GM21528 (cell line): ENCODE results near the gene EXOSC10.
"Not testable (repeated sequence)": the region's sequence is repeated elsewhere in the genome, so short reads cannot be mapped to it uniquely, and the experiment has no call there.

Source experiments
- ATAC-seq: cut with Tn5 transposase; IDR thresholded peaks from one replicate; pipeline ENCODE4 v1.9.1; 2021; ENCODE audit warnings: mild to moderate bottlenecking, moderate library complexity; ENCODE audit not compliant: unreplicated experiment, low FRiP score

EXOSC10 gene

DNA sequence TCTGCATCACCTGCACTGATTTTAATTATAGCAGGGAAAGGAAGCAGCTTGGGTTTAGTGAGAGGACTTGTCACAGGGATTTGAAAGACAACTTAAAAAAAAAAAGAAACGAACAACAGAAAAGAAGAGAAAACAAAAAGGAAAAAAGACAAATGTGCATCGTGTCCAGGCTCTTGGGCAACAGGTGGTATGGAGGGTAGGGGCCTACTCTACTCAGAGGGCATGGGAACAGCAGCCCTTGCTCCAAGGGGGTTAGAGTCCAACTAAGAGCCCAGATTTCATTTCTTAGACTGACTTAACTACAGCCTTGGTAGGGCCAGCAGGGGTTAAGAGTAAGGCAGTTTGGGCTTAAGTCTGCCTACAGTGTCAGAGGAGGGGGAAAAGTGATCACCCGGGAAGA is 15.3 kb upstream of the EXOSC10 start:
- ATAC-seq, result no peak

DNA sequence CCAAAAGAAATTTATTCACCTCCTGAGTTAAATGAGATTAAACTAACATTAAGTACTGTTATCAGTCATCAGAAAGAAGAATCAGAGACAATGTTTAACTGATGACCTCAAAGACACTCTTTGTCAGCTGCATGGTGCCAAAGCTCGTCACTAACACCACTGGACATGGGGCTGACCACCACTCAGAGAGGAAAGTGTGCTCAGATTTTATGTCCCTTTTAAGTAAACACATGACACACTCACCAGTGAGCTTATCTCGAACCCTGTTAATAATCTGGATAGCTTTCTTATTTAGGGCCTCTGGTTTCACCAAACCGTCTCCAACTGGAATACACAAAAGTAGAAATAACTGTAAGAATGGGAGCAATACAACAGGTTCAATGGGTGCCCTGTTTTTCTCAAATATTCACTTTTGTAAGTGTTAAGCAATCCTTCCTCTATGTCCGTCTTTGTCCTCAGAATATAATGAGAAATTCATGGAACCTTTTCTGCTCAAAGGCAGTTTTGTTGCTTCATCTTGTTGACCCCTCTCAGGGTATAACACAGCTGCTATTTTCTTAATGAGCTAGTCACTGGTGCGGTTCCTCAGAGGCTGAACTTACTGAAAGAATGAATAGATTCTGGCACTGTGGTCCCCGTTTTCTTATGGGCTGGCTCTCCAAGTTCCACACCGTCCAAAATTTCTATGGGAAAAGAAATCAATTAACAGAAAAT is 9.5 kb upstream of the EXOSC10 start:
- no peak for ATAC-seq

DNA sequence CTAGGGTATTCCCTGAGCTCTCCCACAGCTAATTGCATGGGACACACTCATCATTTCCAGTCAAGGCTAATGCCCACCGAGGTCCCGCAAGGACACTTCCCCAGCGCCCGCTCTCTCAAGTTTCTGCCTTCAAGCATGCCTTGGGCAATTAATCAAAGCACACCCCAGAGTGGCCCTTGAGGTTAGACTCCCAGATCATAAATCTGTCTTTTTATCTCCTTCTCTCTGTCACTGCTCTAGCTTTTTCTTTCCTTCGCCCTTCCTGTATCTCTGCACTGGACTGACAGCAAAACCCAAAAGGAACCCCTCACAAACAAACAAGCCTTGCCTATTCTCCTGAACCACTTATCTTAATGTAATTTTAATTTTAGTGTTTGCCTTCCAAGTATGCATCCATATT is 7.9 kb upstream of the EXOSC10 start:
- ATAC-seq, result no peak

DNA sequence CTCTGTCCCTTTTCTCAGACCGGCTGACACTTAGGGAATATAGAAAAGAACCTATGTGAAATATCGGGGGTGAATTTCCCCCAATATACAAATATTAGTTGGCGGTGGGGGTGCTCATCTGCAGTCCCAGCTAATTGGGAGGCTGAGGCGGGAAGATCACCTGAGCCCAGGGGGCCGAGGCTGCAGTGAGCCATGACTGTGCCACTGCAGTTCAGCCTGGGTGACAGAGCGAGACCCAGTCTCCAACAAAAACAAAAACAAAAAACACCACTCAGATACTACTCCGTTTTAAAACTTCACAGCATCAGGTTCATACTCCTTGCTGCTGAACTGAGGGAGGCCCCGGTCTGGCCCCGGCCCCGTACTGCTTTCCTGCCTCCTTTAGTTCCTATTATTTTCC is 5.9 kb upstream of the EXOSC10 start:
- ATAC-seq, result no peak

DNA sequence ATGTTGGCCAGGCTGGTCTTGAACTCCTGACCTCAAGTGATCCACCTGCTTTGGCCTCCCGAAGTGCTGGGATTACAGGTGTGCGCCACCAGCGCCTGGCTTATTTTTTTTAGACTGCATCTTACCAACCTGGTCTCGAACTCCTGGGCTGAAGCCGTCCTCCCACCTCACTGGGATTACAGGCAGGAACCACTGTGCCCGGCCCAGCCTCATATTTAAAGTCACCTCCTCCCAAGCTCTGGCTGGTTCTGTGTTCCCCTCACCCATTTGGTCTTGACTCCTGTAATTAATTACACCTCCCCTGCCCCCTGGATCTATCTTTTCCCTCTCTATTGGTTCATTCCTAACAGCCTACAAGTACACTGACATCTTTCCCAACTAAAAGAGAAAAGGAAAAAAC is 1.7 kb upstream of the EXOSC10 start:
- no peak for ATAC-seq

DNA sequence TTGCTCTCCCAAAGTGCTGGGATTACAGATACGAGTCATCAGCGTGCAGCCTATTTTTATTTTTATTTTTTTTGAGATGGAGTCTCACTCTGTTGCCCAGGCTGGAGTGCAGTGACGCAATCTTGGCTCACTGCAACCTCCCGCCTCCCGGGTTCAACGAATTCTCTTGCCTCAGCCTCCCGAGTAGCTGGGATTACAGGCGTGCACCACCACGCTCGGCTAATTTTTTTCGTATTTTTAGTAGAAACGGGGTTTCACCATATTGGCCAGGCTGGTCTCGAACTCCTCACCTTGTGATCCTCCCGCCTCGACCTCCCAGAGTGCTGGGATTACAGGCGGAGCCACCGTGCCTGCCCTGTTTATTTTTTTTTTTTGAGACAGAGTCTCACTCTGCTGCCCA is 1.1 kb upstream of the EXOSC10 start:
- ATAC-seq, result not testable (repeated sequence)

DNA sequence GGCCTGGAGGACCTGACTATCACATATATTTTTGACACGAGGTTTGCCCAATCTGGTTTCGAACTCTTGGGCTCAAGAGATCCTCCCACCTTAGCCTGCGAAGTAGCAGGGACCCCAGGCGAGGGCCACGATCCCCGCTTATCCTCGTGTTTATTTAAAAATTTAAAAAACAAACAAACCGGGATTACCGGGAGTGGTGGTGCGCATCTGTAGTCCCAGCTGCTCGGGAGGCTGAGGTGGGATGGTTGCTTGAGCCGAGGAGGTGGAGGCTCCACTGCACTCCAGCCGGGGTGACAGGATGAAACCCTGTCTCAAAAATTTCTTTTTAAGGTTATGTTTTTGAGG is 452 bp upstream of the EXOSC10 start:
- no peak for ATAC-seq

DNA sequence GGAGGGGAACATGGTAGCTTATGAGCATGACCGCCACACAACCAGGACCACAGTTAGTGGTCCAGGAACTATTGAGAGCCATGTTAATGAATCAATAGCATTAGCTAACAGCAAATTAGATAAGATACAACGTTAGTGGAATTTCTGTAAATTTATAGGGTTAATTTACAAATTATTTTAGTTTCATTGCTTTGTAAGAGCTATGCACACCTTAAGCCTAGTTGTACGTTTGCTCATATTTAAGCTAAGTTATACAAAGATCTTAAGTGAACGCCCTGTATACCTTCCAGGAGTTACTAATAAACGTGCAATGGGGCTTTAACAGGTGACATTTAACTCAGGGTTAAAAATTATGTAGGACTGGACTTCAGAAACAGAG is 749 bp downstream of the EXOSC10 start:
- no peak for ATAC-seq

DNA sequence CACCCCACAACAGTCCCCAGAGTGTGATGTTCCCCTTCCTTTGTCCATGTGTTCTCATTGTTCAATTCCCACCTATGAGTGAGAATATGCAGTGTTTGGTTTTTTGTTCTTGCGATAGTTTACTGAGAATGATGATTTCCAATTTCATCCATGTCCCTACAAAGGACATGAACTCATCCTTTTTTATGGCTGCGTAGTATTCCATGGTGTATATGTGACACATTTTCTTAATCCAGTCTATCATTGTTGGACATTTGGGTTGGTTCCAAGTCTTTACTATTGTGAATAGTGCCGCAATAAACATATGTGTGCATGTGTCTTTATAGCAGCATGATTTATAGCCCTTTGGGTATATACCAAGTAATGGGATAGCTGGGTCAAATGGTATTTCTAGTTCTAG is 15.9 kb downstream of the EXOSC10 start:
- ATAC-seq, result not testable (repeated sequence)

DNA sequence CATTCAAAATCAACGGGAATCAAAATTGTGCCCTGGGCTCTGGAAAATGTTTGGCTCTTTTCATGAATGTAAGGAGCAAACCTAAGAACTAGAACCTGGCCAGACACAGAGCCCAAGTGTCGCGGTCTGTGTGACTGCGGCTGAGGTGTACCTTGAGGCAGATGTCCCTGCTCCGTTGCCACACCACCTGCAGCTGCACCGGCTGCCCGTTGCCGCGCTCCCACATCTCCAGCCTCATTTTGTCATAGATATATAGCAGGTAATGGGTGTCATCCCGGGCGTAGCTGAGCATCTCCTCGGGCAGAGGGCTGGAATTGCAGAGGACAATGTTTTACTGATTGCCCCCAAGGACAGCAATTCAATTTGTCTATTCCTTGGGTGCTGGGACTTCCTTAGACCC is 18.7 kb downstream of the EXOSC10 start:
- no peak for ATAC-seq

DNA sequence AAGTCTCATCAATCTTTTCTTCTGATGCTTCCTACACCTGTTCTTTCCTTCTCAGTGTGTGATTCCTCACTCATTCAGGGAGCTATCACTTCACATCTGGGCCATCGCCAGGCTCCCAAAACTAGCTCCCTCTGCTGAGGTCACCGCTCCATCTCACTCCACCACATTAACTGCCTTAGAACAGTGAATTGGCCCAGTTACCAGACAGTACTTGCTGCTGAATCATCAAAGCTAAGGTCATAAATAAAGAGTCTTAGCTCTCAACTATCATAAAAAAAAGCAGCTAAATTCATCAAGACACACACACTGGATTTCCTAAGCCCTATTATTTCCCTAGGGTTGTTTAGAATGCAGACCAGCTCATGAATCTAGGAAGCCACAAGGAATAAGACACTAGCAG is 21.0 kb downstream of the EXOSC10 start:
- ATAC-seq, result no peak

DNA sequence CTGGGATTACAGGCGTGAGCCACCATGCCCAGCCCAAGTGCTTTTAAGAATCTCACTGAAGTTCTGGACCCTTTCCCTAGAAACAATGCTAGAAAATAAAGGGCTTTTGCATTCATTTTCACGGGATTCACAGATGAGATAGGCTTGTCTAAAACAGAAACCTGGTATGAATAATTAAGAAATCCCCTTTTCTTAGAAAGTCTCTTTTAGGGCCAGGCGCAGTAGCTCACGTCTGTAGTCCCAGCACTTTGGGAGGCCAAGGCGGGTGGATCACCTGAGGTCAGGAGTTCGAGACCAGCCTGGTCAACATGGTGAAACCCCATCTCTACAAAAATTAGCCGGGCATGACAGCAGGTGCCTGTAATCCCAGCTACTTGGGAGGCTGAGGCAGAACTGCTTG is 26.3 kb downstream of the EXOSC10 start:
- ATAC-seq, result not testable (repeated sequence)

DNA sequence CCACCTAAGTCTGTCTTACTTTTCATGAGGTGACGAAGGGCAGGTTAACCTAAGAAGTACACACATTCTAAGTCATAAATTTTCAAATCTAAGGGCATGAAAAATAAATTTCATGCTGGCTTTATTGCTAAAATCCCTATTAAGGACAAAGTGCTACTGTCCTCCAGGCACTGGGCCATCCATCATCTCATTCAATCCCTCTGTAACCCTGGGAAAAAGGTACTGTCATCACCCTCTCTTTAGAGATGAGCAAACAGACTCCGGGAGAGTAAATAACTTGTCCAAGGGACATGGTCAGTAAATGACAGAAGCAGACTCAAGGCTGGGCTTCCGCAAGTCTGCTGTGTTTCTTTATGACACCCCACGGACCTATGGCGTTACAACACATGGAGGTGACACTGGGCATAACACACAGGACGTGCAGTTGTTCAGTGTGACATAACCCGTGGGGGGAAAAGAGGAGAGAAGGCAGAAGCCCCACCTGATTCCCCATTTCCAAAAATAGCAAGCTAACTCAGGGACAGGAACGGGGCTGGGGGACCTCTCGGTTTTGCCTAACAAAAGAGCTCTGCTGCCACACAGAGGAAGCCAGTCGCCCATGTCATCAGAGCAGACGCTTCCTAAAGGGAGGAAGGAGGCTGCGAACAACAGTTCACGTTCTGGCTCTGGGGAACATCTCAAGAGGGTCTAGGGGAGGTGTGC is 27.3 kb downstream of the EXOSC10 start:
- no peak for ATAC-seq

DNA sequence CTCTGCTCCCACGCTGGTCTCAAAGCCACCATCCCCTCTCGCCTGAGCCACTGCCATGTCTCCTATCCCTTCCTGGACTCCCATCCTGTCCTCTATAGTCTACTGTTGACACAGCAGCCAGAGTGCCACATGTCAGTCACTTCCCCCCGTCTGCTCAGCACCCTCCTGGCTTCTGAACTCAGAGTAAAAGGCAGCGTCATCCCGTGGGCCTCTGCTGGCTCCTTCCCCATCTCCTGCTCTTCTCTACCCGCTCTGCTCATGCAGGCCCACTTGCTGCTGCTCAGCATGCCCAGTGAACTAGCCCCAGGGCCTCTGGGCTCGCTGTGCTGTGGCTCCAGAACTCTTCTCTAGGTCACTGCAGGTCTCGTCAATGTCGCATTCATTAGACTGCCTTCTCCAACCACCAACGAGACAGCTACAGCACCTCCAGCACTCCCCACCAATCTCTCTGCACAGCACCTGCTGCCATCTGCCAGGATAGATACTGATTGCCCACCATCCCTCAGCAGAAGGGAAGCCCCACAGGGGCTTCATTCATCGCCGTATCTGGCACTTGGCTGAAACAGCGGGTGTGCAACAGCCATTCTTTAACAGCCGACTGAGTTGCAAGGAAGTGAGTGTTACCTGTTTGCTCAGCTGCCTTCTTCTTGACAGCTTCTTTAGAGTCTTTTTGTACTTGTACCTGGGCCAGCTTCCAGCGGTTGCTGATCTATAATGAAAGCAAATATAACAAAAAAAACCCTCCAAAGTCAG is 28.0 kb downstream of the EXOSC10 start:
- no peak for ATAC-seq

DNA sequence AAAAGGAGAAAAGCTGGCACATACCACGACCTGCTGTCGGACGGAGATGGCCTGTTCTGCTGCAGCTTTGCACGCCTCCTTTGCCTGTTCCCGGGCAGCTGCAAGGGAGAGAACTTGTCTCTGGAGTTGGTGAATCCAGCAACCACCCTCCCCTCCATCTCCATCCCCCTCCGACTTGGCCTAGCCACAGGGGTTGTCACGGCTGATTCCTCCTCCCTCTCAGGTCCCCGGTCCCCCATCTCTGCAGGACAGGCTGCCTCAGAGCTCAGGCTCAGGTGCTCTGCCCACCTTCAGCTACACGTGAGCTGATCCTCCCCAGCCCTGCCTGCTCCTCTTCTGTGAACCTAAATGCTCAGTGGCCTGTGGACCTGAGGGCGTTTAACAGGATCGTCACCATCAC is 28.8 kb downstream of the EXOSC10 start:
- no peak for ATAC-seq

DNA sequence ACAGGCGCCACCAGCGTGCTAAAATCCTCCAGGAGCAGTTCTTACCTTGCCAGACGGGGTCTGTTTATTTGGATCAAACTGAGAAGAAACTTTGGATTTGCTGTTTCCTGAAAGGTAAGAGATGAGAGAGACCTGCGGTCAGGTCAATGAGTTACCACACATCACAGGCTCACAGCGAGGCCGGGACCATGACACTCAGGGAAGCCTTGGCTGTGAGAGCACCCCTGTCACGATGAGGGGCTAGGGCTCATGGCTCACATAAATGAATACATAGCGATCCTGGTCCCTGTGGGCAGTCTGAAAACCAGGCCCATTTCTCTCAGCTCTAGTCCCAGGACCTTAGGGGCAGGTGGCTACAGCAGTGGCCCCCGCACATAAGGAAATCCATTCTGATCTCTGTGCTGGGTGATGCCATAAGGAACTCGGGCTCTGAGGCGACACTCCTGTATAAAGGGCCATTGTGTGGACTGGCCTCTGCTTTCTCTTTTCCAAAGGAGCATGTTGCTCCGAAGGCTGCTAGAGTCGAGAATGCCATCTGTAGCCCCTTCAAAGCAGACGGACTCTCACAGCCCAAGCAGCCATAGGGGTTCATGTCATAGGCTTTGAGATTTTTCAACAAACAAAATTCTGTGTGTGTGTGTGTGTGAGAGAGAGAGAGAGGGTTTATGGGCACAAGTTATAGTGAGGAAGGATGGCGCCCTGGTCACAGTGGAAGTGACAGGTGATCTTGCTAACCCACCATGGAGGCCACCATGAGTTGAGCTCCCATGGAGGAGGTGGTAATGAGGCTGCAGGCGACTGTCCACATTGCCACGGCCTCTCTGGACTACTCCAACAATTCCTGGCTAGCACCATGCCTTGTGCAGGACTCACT is 30.8 kb downstream of the EXOSC10 start:
- ATAC-seq, result no peak

DNA sequence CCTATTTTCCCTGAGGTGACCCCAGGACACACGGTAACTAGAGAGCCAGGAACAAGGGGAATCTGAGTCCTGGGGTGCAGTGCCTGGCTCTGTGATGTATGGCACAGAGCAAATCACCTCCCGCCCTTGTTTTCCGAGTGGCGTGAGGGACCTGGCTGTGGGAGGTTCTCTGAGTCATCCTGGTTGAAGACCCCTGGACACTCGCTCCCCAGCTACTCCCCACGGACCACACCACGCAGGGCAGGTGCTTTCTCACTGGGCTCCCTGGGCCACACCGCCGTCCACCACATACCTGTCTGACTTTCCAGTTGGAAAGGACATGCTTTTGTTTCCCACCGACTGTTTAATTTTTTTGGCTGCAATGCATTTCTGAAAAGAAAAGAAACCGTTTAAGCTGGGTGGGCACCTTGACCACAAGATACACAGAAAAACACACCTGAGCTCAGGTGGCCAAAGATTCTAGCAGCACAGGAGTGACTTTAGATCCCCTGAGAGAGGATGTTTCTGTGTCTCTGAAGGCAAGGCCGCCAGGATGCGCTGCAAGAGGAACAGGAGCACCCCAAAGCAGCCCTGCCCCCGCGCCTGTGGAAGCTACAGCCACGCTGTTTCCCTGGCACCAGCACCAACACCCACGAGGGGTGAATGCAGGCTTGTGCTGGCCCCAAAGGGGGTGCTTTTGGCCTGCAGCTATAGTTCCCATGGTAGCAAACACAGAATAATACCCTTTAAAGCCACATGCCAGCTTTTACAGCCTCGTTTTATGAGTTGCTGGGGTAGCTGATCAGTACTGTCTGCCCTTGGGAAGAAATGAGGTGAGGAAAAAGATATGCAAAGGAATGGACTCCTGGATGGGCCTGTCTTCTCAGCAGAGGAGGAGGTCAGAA is 31.7 kb downstream of the EXOSC10 start:
- no peak for ATAC-seq

DNA sequence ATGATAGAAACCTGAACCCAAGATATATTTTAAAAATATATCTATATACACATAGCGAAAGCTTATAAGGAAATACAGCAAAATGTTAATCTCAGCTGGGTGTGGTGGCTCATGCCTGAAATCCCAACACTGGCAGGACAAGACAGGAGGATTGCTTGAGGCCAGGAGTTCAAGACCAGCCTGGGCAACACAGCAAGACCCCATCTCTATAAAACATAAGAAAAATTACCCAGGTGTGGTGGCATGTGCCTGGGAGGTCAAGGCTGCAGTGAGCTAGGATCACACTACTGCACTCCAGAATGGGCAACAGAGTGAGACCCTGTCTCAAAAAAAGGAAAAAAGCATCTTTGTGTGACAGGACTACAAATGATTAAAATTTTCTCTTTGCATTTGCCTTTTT is 33.9 kb downstream of the EXOSC10 start:
- no peak for ATAC-seq

DNA sequence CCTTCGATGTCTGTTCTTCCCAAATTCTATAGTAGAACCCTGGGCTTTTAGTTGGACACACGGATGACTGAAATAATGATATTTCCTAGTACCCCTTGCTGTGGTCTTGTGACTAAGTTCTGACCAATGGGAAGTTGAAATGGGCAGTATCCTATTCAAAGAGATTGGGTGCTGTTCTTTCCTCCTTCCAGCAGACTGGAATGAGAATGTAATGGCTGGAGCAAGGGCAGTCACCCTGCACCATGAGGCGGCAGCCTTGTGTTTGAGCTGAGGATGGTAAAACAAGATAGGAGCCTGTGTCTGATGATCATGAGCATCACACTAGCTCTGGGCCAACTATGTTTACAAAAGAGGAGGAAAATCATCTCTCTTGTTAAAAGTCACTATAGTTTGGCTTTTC is 34.7 kb downstream of the EXOSC10 start:
- no peak for ATAC-seq
